PC-3 (cell line): ENCODE measurements around the gene UBE4B. TPM values are rescaled to one million over a fixed set of nuclear protein-coding genes. Genes with fewer than 3 reads are reported as not detected.
"Not testable (repeated sequence)": the region's sequence is repeated elsewhere in the genome, so short reads cannot be mapped to it uniquely, and the experiment has no call there.

Experiments used
- ATAC-seq: fragments of 200-7000 bp; cut with Tn5 transposase; 2 replicates; pipeline ENCODE4 v1.9.1; 2020; ENCODE audit warnings: mild to moderate bottlenecking, moderate library complexity
- BruUV-seq: library from RNA; stranded (reverse); fragments of 400-500 nt; replicated peaks from 2 replicates; lab custom pipeline; 2021; lab: Mats Ljungman, UMichigan
- CTCF ChIA-PET: fragments of 300-600 bp; sonication (Branson Sonifier 250); formaldehyde crosslinking; loops from one replicate; lab custom pipeline; 2022; ENCODE audit warnings: antibody characterized with exemption; lab: Charles Lee
- POLR2A ChIA-PET: fragments of 300-600 bp; sonication (Branson Sonifier 250); formaldehyde crosslinking; loops from one replicate; lab custom pipeline; 2022; ENCODE audit warnings: antibody characterized with exemption; ENCODE audit not compliant: unreplicated experiment; lab: Charles Lee
- DNase-seq: peaks from one replicate; pipeline ENCODE4 v3.0.0-alpha.2; 2015
- H2AFZ ChIP-seq: fragments of 300-600 bp; sonication (generic); 2 replicates; pipeline ENCODE4 v1.6.0; 2016; ENCODE audit warnings: antibody characterized with exemption, low read length
- H3F3A ChIP-seq: fragments of 300-600 bp; sonication (generic); one replicate; pipeline ENCODE4 v1.6.0; 2017; ENCODE audit warnings: antibody characterized with exemption, low read length, control low read depth, mild to moderate bottlenecking; ENCODE audit not compliant: unreplicated experiment
- H3K27ac ChIP-seq: fragments of 300-600 bp; sonication (generic); 2 replicates; pipeline ENCODE4 v1.5.1; 2016; ENCODE audit warnings: mild to moderate bottlenecking, low read length
- H3K27me3 ChIP-seq: fragments of 300-600 bp; sonication (generic); 2 replicates; pipeline ENCODE4 v1.6.1; 2016; ENCODE audit warnings: low read length, mixed read lengths
- H3K36me3 ChIP-seq: fragments of 300-600 bp; sonication (generic); 2 replicates; pipeline ENCODE4 v1.6.1; 2016; ENCODE audit warnings: low read depth, mixed run types, low read length, mixed read lengths
- H3K4me1 ChIP-seq: fragments of 300-600 bp; sonication (generic); 2 replicates; pipeline ENCODE4 v1.5.1; 2016; ENCODE audit warnings: low read length; ENCODE audit not compliant: insufficient read depth
- H3K4me2 ChIP-seq: fragments of 300-600 bp; sonication (generic); 2 replicates; pipeline ENCODE4 v1.6.0; 2016; ENCODE audit warnings: low read length
- H3K4me3 ChIP-seq: fragments of 300-600 bp; sonication (generic); 2 replicates; pipeline ENCODE4 v1.5.1; 2016; ENCODE audit warnings: mild to moderate bottlenecking, low read length, mixed read lengths
- H3K79me2 ChIP-seq: fragments of 300-600 bp; sonication (generic); 2 replicates; pipeline ENCODE4 v1.6.1; 2017; ENCODE audit warnings: low read length, mixed read lengths
- H3K9ac ChIP-seq: fragments of 300-600 bp; sonication (generic); 2 replicates; pipeline ENCODE4 v1.6.0; 2016; ENCODE audit warnings: mild to moderate bottlenecking, low read length
- H3K9me2 ChIP-seq: fragments of 300-600 bp; sonication (generic); replicated peaks from 2 replicates; pipeline ENCODE4 v1.6.1; 2016; ENCODE audit warnings: mixed run types, low read length, mixed read lengths
- H3K9me3 ChIP-seq: fragments of 300-600 bp; sonication (generic); 2 replicates; pipeline ENCODE4 v1.6.1; 2016; ENCODE audit warnings: low read length, mixed read lengths
- H4K20me1 ChIP-seq: fragments of 300-600 bp; sonication (generic); 2 replicates; pipeline ENCODE4 v1.6.1; 2016; ENCODE audit warnings: low read length, mixed read lengths
- CTCF ChIP-seq: fragments of 300-600 bp; sonication (generic); conservative IDR thresholded peaks from 2 replicates; pipeline ENCODE4 v1.5.1; 2017; ENCODE audit warnings: antibody characterized with exemption, low read depth, mild to moderate bottlenecking, low read length
- EZH2 ChIP-seq: fragments of 300-600 bp; sonication (generic); IDR thresholded peaks from one replicate; pipeline ENCODE4 v1.6.1; 2017; ENCODE audit warnings: antibody characterized with exemption, mild to moderate bottlenecking, low read length; ENCODE audit not compliant: unreplicated experiment
- EZH2phosphoT487 ChIP-seq: fragments of 300-600 bp; sonication (generic); IDR thresholded peaks from 2 replicates; pipeline ENCODE4 v1.6.1; 2018; ENCODE audit warnings: mild to moderate bottlenecking, antibody characterized with exemption, low read length, borderline replicate concordance
- intact Hi-C: fragments of 100-400 bp; cut with micrococcal nuclease; formaldehyde crosslinking; loops from 2 replicates; pipeline ENCODE4 v1.9.0; 2023
- total RNA-seq: library from RNA; depleted of rRNA; stranded (reverse); fragments of >200 nt; gene quantifications from 2 replicates; pipeline ENCODE4 v1.2.3, GENCODE V29; 2014

UBE4B gene
- total RNA-seq, 1 experiment from 2014 or later: 37.9 TPM

DNA sequence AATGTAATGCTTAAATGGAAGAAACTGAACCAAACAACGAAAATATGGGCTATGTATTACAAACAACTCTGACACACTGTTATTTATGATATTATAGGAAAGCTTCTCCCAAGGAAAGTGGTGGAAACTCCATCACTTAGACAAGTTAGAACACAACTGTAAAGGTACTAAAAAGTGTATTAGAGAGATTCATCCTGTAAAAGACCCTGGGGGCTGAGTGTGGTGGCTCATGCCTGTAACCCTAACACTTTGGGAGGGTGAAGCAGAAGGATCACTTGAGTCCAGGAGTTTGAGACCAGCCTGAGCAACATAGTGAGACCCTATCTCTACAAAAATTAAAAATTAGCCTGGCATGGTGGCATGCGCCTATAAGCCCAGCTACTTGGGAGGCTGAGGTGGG lies 7.4 kb upstream of the UBE4B start:
- Histone ChIP-seq H3K4me1 (no peaks in the 10 kb centered on the region), H3K36me3 (no peaks in the 10 kb centered on the region), H3K9me3 (no peaks in the 10 kb centered on the region), H4K20me1 (no peaks in the 10 kb centered on the region), H3K9ac (no peak overlapping the region), H3K4me3 (no peak overlapping the region), H3K79me2 (no peaks in the 10 kb centered on the region), H2AFZ (no peak overlapping the region), H3F3A (no peaks in the 10 kb centered on the region), H3K9me2 (no peaks in the 10 kb centered on the region), H3K4me2 (no peak overlapping the region), H3K27me3 (no peaks in the 10 kb centered on the region), H3K27ac (no peak overlapping the region)
- CTCF ChIA-PET: no interaction called here
- intact Hi-C loops: no loop called here
- DNase-seq (no peak), ATAC-seq (no peak)
- POLR2A ChIA-PET: no interaction called here
- BruUV-seq: no TSS peak
- no peak for TF ChIP-seq CTCF
- TF ChIP-seq EZH2: no peak
- TF ChIP-seq EZH2phosphoT487: no peak

- H3K4me2 ChIP-seq: no peak overlapping the region
- no peaks in the 10 kb centered on the region for H3K27me3 ChIP-seq
- no peaks in the 10 kb centered on the region for H3K9me3 ChIP-seq
- H3K27ac ChIP-seq: no peak overlapping the region
- H2AFZ ChIP-seq: no peak overlapping the region
- H3F3A ChIP-seq: no peaks in the 10 kb centered on the region
- ATAC-seq: no peak
- H3K9ac ChIP-seq: no peak overlapping the region
- ChIA-PET POLR2A (no interaction called here), CTCF (no interaction called here)
- no peaks in the 10 kb centered on the region for H4K20me1 ChIP-seq
- no peak overlapping the region for H3K4me3 ChIP-seq
- no peak for DNase-seq
- H3K9me2 ChIP-seq: no peaks in the 10 kb centered on the region
- intact Hi-C loops: no loop called here
- no peaks in the 10 kb centered on the region for H3K79me2 ChIP-seq
- TF ChIP-seq EZH2 (no peak), EZH2phosphoT487 (no peak), CTCF (no peak)
- H3K4me1 ChIP-seq: peaks cover 6% of the 10 kb centered on the region
- BruUV-seq: no TSS peak
- H3K36me3 ChIP-seq: no peaks in the 10 kb centered on the region
Observed at GRCh38 chr1:10027027-10027426, 5.7 kb upstream of the UBE4B start.

DNA sequence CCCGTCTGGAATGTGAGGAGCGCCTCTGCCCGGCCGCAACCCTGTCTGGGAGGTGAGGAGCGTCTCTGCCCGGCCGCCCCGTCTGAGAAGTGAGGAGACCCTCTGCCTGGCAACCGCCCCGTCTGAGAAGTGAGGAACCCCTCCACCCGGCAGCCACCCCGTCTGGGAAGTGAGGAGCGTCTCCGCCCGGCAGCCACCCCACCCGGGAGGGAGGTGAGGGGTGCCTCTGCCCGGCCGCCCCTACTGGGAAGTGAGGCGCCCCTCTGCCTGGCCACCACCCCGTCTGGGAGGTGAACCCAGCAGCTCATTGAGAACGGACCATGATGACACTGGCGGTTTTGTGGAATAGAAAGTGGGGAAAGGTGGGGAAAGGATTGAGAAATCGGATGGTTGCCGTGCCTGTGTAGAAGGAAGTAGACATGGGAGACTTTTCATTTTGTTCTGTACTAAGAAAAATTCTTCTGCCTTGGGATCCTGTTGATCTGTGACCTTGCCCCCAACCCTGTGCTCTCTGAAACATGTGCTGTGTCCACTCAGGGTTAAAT lies 3.7 kb upstream of the UBE4B start:
- H3F3A ChIP-seq, H3K4me3 ChIP-seq, H3K27ac ChIP-seq, POLR2A ChIA-PET, H3K4me2 ChIP-seq, ATAC-seq, BruUV-seq, H3K79me2 ChIP-seq, H3K9ac ChIP-seq, H3K9me2 ChIP-seq, H3K36me3 ChIP-seq, H3K9me3 ChIP-seq, H3K27me3 ChIP-seq, CTCF ChIA-PET, intact Hi-C loops, DNase-seq, H4K20me1 ChIP-seq, H3K4me1 ChIP-seq, H2AFZ ChIP-seq: not testable (repeated sequence)
